Activated naive CD8-positive, alpha-beta T cell treated with anti-CD3 and anti-CD28 coated beads, Interleukin-2, amount 10 ng/mL, durations not matched to agents 7 days and 5 days (primary cell): Measurements from ENCODE around the gene RXFP3. TPM values are rescaled to one million over a fixed set of nuclear protein-coding genes. Genes with fewer than 3 reads are reported as not detected.
A peak's percentile ranks its signal among the peaks of the same experiment; 100 is the strongest.
"Not testable (repeated sequence)": the region's sequence is repeated elsewhere in the genome, so short reads cannot be mapped to it uniquely, and the experiment has no call there.

Experiments
- ATAC-seq: fragments of 150-1000 bp; cut with Tn5 transposase; one replicate; pipeline ENCODE4 v1.10.0; 2021; ENCODE audit warnings: low read depth, moderate library complexity
- POLR2A ChIA-PET: fragments of 350-600 bp; sonication (Branson Sonifier 250); formaldehyde crosslinking; loops from one replicate; lab custom pipeline; 2021; ENCODE audit warnings: antibody characterized with exemption; lab: Charles Lee
- DNase-seq: peaks from one replicate; pipeline ENCODE4 v3.0.0; 2021
- H3K27ac Mint-ChIP-seq: one replicate; pipeline ENCODE4 v1.8.0; 2022; ENCODE audit warnings: mild to moderate bottlenecking, mixed read lengths
- H3K27me3 Mint-ChIP-seq: one replicate; pipeline ENCODE4 v1.8.0; 2022; ENCODE audit warnings: mild to moderate bottlenecking, moderate library complexity, mixed read lengths
- H3K36me3 Mint-ChIP-seq: one replicate; pipeline ENCODE4 v1.8.0; 2021; ENCODE audit warnings: mild to moderate bottlenecking, mixed read lengths
- H3K4me1 Mint-ChIP-seq: one replicate; pipeline ENCODE4 v1.8.0; 2021; ENCODE audit warnings: mixed read lengths
- H3K4me3 Mint-ChIP-seq: one replicate; pipeline ENCODE4 v1.8.0; 2022; ENCODE audit warnings: mild to moderate bottlenecking, moderate library complexity, mixed read lengths
- H3K9me3 Mint-ChIP-seq: one replicate; pipeline ENCODE4 v1.8.0; 2021; ENCODE audit warnings: mixed read lengths
- total RNA-seq, 2 experiments: library from RNA; stranded (reverse); gene quantifications; one replicate each; pipeline ENCODE4 v1.2.3, GENCODE V29; 2021

Gene RXFP3
- total RNA-seq, 2 experiments from 2014 or later, result not detected

DNA sequence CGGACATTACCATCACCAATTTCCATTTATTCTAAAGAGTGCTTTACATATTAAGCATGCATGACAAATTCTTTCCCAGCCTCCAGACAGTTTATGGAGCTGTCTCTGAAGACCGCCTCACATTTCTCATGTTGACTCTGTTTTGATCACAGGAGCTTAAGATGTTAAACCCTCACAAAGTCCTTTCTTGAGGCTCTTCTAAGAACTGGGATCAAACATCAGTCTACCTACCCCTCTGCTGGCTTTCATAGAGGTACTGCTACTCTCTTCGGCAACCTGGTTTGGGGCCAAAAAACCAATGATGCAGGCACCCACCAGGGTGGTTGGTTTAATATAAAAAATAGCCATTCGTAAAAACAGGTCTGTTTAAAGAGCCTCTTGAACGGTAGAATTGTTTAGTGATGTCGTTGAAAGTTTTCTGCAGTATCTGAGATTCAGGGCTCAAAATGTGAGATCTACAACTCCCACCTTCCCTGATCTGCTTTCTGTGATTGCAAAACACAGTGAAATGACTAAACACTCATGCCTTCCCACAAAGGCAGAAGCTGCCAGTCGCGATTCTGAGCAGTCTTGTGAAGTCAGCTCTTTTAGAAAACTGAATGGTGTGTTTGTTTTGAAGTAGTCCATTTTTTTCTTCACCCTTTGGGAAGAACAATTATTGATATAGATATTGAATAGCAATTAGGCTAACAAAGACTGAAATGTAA, 3.5 kb downstream of the RXFP3 start:
- no peak for DNase-seq
- no peak overlapping the region for H3K4me3 Mint-ChIP-seq
- no peak overlapping the region for H3K27ac Mint-ChIP-seq
- ATAC-seq, result no peak
- POLR2A ChIA-PET, result no interaction called here
- H3K4me1 Mint-ChIP-seq, result peaks cover 4% of the 10 kb centered on the region
- peaks cover 61% of the 10 kb centered on the region for H3K27me3 Mint-ChIP-seq
- no peaks in the 10 kb centered on the region for H3K9me3 Mint-ChIP-seq
- no peaks in the 10 kb centered on the region for H3K36me3 Mint-ChIP-seq

DNA sequence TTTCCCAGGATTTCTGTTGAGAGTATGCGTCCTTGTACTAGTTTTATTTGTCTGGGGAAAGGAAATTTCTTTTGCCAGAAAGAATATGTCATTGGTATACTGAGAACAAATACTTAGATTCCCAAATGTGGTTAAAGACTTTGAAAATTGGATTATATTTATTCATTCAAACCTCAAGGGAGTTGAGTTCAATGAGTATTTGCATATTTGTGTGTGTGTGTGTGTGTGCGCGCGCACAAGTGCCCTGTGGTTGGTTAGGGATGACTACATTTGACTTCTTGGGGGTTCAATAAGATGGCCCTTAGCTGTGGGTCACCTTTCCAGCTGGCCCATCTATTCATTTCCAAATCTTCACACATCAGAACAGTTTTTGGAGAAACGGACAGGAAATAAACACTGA, 4.9 kb downstream of the RXFP3 start:
- no peak for ATAC-seq
- Mint-ChIP-seq H3K27me3 (peaks cover 55% of the 10 kb centered on the region), H3K4me1 (peaks cover under 1% of the 10 kb centered on the region)

GRCh38 chr5:33944543-33945132, 8.5 kb downstream of the RXFP3 start:
- no peak for DNase-seq
- Mint-ChIP-seq H3K9me3 (no peaks in the 10 kb centered on the region), H3K36me3 (no peaks in the 10 kb centered on the region), H3K4me3 (no peak overlapping the region), H3K27me3 (peaks cover 26% of the 10 kb centered on the region), H3K4me1 (no peaks in the 10 kb centered on the region), H3K27ac (no peak overlapping the region)
- POLR2A ChIA-PET, result no interaction called here
- ATAC-seq, result no peak

More for the DNA sequence above, 4.9 kb downstream of the RXFP3 start:
- POLR2A ChIA-PET, result no interaction called here
- Mint-ChIP-seq H3K4me3 (no peak overlapping the region), H3K27ac (no peak overlapping the region), H3K36me3 (no peaks in the 10 kb centered on the region), H3K9me3 (no peaks in the 10 kb centered on the region)
- no peak for DNase-seq

GRCh38 chr5:33952175-33952574, 16.0 kb downstream of the RXFP3 start:
- DNase-seq, H3K9me3 Mint-ChIP-seq, H3K27ac Mint-ChIP-seq, H3K4me3 Mint-ChIP-seq, H3K27me3 Mint-ChIP-seq, POLR2A ChIA-PET, ATAC-seq, H3K4me1 Mint-ChIP-seq, H3K36me3 Mint-ChIP-seq: not testable (repeated sequence)

GRCh38 chr5:33957577-33958150, 21.5 kb downstream of the RXFP3 start:
- Mint-ChIP-seq H3K9me3 (no peaks in the 10 kb centered on the region), H3K4me3 (no peak overlapping the region), H3K27ac (no peak overlapping the region), H3K4me1 (no peaks in the 10 kb centered on the region), H3K27me3 (peaks cover 10% of the 10 kb centered on the region), H3K36me3 (no peaks in the 10 kb centered on the region)
- ATAC-seq (no peak), DNase-seq (no peak)
- POLR2A ChIA-PET, result no interaction called here

DNA sequence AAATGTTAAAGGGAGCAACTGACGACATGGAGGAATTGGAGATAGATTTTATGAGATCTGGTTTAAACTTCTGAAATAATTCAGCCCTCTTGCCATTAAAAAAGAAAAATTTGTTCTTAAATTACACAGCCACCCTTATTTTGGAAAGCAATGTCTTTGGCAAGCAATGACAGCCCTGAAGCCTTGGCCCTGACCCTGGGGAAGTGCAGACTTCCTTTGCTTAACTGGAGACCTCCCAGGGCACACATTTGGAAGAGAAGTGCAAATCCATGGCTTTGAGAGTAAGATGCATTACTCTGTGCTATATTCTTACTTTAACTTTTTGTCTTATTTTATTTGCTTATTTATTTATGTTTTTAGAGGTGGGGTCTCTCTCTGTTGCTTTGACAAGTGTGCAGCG, 22.0 kb downstream of the RXFP3 start:
- Mint-ChIP-seq H3K36me3 (no peaks in the 10 kb centered on the region), H3K4me1 (no peaks in the 10 kb centered on the region), H3K27me3 (peaks cover 13% of the 10 kb centered on the region), H3K4me3 (no peak overlapping the region), H3K9me3 (no peaks in the 10 kb centered on the region), H3K27ac (no peak overlapping the region)
- ATAC-seq (no peak), DNase-seq (no peak)
- POLR2A ChIA-PET, result no interaction called here

DNA sequence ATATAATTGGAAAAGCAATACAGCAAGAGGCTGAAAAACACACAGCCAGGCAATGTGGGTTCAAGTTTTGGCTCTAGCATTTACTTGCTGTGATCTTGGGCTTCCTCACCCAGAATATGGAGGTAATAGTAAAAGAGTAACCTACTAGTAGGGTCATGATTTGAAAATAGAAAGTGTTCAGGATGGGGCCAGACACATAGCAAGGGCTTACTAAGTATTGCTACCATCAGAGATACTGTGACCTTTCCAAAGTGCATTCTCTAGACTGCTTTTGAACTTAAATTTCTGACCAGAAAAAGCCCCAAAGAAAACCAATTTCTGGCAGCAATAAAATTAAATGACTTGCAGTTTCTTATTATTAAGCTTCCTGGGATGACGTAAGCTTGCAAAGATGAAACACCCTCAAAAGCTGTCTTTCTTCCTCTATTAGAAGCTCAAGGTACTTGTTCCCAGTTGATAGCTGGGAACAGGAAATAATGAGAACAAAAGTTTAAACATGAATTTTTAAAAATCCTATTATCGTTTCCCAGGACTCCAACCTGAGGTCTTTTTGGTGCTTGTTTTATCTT, 28.0 kb downstream of the RXFP3 start:
- no peak for DNase-seq
- Mint-ChIP-seq H3K4me3 (no peak overlapping the region), H3K27ac (no peak overlapping the region), H3K4me1 (peaks cover 9% of the 10 kb centered on the region), H3K9me3 (no peaks in the 10 kb centered on the region), H3K36me3 (no peaks in the 10 kb centered on the region), H3K27me3 (peaks cover 8% of the 10 kb centered on the region)
- ATAC-seq, result no peak
- POLR2A ChIA-PET, result no interaction called here

- no peak for ATAC-seq
- POLR2A ChIA-PET, result no interaction called here
- H3K9me3 Mint-ChIP-seq, result no peaks in the 10 kb centered on the region
- no peak overlapping the region for H3K27ac Mint-ChIP-seq
- peaks cover 10% of the 10 kb centered on the region for H3K27me3 Mint-ChIP-seq
- peaks cover 9% of the 10 kb centered on the region for H3K4me1 Mint-ChIP-seq
- DNase-seq, result no peak
- H3K4me3 Mint-ChIP-seq, result no peak overlapping the region
- H3K36me3 Mint-ChIP-seq, result no peaks in the 10 kb centered on the region
These were observed 30.6 kb downstream of the RXFP3 start for GRCh38 chr5:33966805-33967204.

GRCh38 chr5:33968211-33969005, 32.2 kb downstream of the RXFP3 start:
- ATAC-seq (no peak), DNase-seq (no peak)
- H3K9me3 Mint-ChIP-seq, result no peaks in the 10 kb centered on the region
- no peaks in the 10 kb centered on the region for H3K36me3 Mint-ChIP-seq
- peaks cover 3% of the 10 kb centered on the region for H3K27me3 Mint-ChIP-seq
- peaks cover 19% of the 10 kb centered on the region for H3K4me1 Mint-ChIP-seq
- H3K27ac Mint-ChIP-seq, result no peak overlapping the region
- POLR2A ChIA-PET, result no interaction called here
- no peak overlapping the region for H3K4me3 Mint-ChIP-seq

DNA sequence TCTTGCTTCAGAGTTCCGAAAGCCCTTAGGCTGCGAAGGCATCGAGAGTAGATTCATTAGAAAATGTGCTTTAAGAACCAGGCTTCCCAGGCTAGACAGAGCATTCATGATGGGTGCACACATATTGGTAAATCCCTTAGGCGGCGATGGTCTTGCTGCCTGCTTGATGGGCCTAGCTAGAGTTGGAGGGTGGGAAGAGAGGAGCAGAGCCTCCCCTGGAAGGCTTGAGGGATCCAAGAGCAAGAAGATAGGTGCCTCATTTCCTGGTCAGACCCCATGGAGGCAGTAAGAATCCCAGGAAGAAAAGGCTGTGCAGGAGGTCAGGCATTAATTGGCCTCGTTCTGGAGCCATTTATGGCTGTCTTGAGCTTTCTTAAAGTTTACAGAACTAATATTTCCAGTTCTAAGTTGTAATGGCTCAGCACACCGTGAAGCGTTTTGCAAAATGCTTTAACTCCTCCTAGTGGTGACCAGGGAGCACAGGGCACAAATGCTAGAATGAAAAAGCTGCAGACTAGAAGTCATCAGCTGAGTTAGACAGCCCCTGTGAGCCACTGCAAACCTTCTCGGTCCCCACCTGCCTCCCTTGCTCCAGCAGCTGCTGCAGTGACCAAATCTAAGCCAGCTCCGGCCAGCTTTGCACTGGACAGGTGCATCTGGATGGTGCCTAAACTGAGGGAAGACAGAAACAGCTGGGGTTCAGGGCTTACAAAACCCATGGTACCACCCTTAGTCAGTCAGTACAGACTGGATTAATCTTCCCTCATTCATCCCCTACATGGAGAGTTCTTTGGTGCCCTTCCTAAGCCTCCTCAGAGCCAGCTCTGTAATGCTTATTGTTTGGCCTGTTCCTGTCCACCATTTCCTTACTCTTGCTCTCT, 33.6 kb downstream of the RXFP3 start:
- no peaks in the 10 kb centered on the region for H3K9me3 Mint-ChIP-seq
- ATAC-seq, result peak; percentile 78
- DNase-seq, result peak; percentile 24

GRCh38 chr5:33973271-33973670, 37.1 kb downstream of the RXFP3 start:
- peak; percentile 30 for ATAC-seq
- peaks cover 3% of the 10 kb centered on the region for H3K27me3 Mint-ChIP-seq
- H3K9me3 Mint-ChIP-seq, result no peaks in the 10 kb centered on the region
- H3K27ac Mint-ChIP-seq, result peak overlapping the region; percentile 0
- POLR2A ChIA-PET, result no interaction called here
- peak overlapping the region; percentile 33 for H3K4me3 Mint-ChIP-seq
- H3K4me1 Mint-ChIP-seq, result peaks cover 11% of the 10 kb centered on the region
- H3K36me3 Mint-ChIP-seq, result no peaks in the 10 kb centered on the region
- no peak for DNase-seq

More for the DNA sequence above, 33.6 kb downstream of the RXFP3 start:
- POLR2A ChIA-PET, result no interaction called here
- H3K36me3 Mint-ChIP-seq, result no peaks in the 10 kb centered on the region
- no peak overlapping the region for H3K4me3 Mint-ChIP-seq
- H3K4me1 Mint-ChIP-seq, result peaks cover 18% of the 10 kb centered on the region
- H3K27me3 Mint-ChIP-seq, result peaks cover 3% of the 10 kb centered on the region
- H3K27ac Mint-ChIP-seq, result no peak overlapping the region

DNA sequence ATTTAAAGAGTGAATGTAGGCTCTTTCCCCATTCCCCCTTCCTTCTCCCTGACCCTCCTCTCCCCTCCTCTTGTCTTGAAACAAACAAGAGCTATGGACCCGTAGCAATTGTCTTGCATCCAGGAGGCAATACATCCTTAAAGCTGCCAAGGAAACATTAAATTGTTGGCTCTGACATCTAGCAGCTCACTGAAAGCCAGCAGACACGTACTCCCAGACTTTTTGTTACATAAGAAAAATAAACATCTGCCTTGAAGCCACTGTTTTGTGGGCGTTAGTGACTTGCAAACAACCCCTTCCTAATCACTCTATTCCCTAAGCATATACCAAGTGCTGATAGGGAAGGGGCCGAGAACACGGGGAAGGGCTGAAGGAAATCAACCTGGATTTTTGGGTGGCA, 39.7 kb downstream of the RXFP3 start:
- POLR2A ChIA-PET, result no interaction called here
- ATAC-seq (no peak), DNase-seq (no peak)
- H3K27me3 Mint-ChIP-seq, result no peaks in the 10 kb centered on the region
- no peak overlapping the region for H3K4me3 Mint-ChIP-seq
- peaks cover 11% of the 10 kb centered on the region for H3K4me1 Mint-ChIP-seq
- H3K36me3 Mint-ChIP-seq, result no peaks in the 10 kb centered on the region
- H3K9me3 Mint-ChIP-seq, result no peaks in the 10 kb centered on the region
- H3K27ac Mint-ChIP-seq, result no peak overlapping the region
